DMS114 treated with DMSO at 0.1 percent for 48 hours (cell line): ENCODE data around the gene SHB.
"Not testable (repeated sequence)": the region's sequence is repeated elsewhere in the genome, so short reads cannot be mapped to it uniquely, and the experiment has no call there.

Experiments
- DNase-seq: peaks from one replicate; lab custom pipeline; 2025; ENCODE audit not compliant: unreplicated experiment; lab: John Stamatoyannopoulos, UW

The SHB gene

GRCh38 chr9:38064842-38065368 is 4.1 kb downstream of the SHB start:
- DNase-seq = no peak

DNA sequence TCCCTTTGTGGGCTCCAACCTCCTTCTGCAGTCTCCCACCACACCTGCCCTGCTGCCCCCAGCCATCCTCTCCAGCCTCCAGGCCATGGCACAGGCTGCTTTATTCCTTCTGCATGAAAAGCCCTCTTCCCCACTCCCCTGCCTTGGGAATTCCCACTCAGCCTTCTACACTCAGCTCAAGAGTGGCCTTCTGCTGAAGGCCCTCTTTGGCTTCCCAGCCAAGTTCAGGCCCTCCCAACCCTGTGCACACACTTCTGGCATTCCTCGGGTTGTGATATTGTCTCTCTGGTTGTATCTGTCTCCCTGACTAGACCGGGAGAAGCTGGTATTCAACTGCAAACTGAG is 5.7 kb downstream of the SHB start:
- DNase-seq = no peak

DNA sequence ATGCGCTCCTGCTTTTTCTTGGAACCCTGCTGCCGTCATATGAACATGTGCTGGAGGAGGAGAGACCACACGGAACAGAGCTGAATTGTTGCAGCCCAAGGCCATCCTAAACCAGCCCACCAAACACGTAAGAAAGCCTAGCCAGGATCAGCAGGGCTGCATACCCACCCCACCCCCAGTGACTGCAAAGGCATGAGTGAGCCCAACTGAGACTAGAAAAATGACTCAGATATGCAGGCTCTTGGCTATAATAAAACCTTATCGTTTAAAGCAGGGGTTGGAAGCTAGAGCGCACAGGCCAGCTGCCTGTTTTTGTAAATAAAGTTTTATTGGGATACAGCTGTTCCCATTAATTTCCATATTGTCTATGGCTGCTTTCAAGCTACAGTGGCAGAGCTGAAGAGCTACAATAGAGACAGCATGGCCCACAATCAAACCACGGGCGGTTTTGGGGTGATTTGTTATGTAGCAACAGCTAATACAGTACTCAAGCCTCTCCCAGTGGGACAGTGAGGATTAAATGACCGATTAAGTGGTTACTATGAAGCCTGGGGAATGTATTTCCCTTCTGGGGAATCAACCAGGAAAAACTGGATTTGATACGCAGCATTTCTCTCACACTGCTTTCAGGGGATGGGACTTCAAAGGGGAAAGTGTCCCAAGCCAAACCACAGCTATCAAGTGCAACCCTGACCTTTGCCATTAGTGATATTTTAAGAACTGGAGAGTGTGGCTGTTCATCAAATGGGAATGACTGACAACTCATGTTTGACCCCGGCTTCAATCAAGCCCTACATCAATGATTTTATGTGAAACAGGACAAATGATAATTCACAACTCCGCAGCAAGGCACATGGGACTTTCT is 6.3 kb downstream of the SHB start:
- no peak for DNase-seq

DNA sequence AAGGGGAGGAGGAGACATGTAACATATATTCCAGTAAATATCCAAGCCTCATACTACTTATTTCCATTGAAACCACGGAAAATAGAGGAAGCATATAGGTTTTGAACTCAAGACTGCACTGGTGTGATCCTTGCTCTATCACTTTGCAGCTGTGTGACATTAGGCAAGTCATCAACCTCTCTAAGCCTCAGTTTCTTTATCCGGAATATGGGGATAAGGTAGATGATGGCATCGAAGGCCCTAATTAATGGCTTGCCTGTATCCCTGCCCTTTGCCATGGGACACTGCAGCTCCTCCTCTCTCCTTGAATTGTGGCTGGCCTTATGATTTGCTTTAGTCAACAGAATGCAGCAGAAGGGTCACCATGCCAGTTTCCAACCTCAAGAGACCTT is 6.9 kb downstream of the SHB start:
- DNase-seq = no peak

DNA sequence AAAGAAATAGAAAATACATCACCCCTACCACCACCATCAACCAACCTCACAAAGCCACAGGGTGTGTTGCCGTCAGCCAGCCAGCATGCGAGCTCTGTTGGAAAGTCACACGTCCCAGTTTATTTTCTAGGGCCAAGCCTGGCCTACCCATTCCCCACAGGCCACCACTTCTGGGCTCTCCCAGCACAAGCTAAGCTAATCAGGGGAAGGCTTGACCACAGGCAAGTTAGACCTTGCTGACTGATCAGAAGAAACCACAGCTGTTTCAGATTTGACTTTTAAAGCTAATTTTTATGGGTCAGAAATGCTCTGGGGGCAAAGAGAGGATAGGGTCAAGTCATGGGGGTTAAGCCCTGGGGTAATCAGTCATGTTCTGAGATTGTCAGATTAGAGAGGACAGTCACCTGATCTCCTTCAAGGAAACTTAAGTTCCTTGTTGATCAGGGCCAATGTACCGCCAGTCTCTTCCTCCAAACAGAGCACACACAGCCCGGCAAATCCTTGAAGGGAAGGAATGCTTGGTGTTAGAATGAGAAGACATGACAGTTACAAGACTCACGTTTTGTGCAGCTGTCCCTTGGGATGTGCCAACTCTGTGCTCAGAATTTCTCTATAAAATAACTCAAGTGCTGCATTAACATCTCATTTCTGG is 7.6 kb downstream of the SHB start:
- no peak for DNase-seq

DNA sequence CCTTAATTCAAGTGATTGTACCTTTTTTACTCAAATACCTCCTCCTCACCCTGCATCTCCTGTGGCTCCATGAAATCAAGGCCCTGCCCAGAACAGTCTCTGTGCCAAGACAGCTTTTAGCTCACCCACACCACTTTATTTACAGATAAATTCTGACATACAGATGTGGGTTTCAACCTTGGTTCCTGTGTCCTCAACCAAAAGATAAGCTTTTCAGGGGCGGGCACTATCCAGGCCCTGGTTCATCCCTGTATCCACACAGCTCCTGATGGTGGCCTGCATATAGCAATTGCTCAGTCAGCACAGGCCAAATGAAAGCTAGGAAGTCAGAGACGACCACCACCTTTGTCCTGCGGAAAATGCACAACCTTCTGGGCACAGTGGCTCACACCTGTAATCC is 8.3 kb downstream of the SHB start:
- no peak for DNase-seq

- no peak for DNase-seq
Observed at GRCh38 chr9:38059233-38059936, 9.6 kb downstream of the SHB start.

DNA sequence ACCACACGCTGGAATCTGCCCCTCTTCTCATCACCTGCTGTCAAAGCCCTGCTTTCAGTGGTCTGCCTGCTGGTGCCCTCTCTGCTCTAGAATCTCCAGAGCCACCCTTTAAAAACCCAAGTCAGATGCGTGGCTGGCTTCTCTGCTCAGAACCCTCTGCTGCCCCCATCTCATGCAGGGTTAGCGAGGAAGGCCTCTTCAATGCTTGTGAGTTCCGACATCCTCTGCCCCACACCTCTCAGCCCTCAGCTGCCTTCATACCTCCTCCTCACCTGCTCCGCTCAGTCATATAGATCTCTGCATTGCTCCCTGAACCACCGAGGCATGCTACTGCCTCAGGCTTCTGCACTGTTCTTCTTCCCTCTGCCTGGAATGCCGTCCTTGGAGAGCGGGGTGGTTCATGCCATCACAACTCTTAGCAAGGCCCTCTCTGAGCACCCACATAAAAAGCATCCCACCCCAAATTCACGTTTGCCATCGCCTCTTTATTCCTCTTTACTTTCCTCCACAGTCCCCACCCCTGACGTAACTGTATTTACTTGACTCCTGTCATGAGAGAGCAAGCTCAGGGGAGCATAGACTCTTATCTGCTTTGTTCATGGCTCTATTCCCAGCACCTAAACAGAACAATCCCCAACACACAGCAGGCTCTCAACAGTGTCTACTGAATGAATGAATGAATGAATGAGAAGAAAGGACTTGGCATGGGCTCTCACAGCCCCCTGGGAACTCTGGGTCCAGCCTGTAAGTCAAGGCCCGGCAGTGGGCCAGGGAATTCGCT is 10.4 kb downstream of the SHB start:
- DNase-seq = no peak

DNA sequence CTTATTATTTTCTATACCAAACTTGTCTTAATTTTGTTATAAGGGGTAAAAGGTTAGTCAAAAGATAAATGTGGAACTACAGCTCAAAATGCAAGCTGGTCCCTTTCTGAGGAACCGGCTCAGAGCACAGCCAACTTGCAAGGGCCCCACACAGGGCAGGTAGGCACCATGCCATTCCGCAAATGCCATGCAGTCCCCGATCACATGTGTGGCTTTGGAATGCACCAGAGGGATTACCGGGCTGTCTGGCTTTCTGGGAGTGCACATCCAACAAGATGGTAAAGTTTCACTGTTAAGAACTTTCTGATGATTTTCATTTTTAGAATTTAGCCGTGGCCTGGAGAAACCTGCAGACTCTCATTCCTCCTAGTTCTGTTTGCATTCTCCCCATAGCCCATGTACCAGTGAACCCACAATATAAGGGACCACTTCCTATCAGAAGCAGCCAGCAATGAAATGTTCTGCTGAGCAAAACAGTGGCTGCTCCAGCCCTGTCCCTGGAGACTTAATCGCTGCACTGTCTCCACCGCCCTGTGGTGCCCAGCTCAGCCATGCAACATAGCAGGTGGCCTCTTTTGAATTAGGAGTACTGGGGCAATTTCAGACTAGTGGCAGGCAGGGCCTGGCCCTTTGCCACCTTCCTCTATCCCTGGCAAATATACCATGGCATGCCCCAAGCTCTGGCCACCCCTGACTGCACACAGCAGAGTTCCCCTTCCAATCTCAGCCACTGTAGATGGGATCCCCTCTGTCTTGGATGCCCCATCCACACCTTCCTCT is 11.4 kb downstream of the SHB start:
- no peak for DNase-seq

GRCh38 chr9:38054653-38055052 is 14.4 kb downstream of the SHB start:
- no peak for DNase-seq

DNA sequence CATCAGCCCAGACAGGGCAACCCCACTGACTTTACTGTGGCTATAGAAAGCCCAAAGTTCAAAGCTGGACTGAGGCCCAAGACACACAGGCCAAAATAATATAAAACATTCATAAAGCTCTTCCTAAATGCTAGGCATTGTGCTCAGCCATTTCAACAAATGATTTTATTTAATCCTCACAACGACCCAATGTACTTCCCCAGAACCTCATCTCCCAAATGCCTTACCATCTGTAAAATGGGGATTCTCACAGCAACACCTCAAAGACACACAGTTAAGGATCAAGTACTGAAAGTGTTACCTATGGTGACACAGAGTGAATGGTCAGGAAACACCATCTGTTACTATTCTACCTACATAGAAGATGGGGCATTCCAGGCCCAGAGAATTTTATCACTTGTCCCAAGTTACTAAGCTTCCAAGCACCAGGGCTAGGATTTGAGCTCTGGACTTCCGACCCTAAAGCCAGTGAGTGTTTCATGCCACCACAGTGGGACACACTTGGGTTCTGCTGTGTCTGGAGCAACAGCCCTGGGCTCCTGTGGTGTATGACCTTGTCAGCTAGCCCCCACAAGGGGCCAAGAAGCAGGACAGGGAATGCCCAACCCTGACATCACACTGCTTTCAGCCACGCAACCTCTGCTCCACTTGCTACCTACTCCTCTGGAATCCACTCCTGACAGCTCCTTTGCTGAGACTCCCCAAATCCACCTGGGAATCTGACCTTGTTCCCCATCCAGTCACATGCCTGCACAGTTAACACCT is 15.1 kb downstream of the SHB start:
- DNase-seq = no peak

- DNase-seq = no peak
Observed at GRCh38 chr9:38051780-38052546, 17.1 kb downstream of the SHB start.

DNA sequence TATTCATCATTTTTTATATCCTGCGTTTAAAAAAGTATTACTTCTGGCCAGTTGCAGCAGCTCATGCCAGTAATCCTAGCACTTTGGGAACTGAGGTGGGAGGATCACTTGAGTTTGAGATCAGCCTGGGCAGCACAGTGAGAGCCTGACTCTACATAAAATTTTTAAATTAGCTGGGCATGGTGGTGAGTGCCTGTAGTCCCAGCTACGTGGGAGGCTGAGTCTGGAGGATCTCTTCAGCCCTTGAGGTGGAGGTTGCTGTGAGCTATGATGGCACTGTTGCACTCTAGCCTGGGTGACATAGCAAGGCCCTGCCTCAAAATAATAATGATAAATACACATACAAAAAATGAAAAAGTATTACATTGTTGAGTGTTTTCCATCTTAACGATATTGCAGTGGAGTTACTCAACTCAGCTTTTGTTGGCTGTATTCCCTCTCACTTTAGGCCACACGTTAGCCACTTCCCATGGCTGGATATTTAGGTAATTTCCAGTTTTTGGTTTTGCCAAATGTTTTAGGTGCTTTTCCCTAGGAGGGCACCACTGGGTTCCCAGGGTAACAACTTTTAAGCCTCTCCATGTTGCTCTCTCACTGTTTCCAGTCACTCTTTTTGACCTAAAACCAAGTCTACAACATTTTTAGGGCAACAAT is 20.6 kb downstream of the SHB start:
- no peak for DNase-seq

DNA sequence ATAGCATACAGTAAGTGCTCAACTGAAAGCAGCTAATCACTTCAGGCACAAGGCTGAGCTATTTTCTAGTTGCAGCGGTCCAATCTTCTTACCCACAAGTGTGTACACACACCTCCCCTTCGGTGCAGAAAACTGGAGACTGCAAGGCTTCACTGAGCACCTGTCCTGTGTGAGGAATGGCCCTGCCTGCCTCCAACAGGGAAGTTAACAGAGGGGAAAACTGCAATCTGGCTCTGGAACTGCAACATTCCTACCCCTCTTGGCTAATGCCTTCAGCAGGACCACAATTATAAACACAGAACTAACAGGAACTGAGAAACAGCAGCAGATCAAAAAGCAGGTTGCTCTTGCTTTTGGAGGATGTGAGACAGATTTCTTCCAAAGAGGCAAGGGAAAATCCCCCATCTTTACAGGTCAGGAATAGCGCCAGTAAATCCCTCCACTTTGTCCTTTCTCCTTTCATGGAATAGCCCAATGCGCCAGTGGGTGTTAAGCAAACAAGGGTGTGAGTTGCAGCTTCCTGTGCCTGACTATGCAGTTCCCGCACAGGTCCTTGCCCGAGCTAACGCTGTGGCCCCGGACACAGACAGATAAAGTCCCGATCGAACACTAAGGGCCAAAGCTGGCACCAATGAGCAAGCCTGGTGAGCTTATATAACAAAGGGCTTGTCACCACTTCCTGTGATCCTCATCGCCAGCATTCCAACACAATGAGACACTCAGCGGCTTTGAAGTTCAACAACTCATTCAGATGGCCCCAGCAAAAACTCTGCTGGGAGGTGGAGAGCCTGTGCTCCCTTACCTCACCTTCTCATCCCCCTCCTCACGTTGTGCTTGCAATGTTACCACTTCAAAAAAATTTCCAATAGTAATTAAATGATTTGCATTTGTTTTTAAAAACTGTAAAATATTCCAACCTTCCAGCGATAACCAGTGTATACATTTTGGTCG is 21.5 kb downstream of the SHB start:
- no peak for DNase-seq

DNA sequence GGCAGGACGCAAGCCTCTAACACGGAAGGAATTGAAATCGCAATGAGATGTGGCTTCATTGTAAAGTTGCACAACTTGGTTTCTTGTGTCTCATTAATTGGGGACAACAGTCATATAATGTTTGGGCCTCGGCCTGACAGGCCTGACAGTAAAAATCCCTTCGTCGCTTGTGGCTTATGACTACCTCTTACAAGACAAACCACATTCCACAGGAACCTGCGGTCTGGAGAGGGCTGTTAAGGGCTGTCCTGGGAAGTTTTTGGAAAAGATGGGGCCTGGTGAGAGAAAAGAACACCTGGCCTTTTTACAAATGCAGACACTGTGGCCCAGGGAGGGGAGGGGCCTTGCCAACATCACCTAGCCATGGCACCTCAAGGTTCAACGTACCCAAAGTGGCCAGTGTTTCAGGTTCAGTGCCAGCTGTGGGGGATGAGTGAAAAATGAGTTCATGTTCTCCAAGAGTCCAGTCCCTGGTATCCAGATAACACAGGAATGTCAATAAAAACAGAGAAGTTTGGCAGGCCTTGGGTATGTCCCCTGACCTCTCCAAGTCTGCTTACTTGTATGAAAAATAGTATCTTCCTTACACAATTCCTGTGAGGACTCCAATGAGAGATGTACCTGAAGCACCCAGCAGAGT is 22.2 kb downstream of the SHB start:
- no peak for DNase-seq

DNA sequence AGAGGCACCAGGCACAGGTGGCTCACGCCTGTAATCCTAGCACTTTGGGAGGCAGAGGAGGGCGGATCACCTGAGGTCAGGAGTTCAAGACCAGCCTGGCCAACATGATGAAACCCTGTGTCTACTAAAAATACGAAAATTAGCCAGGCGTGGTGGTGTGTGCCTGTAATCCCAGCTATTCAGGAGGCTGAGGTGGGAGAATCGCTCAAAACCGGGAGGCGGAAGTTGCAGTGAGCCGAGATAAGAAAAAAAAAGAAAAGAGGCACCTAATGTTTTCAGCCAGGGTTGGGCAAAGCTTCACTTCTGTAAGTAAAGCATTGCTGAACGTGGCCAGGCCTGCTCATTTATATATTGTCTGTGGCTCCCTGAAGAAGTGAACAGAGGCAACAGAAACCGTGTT is 23.1 kb downstream of the SHB start:
- DNase-seq = not testable (repeated sequence)

DNA sequence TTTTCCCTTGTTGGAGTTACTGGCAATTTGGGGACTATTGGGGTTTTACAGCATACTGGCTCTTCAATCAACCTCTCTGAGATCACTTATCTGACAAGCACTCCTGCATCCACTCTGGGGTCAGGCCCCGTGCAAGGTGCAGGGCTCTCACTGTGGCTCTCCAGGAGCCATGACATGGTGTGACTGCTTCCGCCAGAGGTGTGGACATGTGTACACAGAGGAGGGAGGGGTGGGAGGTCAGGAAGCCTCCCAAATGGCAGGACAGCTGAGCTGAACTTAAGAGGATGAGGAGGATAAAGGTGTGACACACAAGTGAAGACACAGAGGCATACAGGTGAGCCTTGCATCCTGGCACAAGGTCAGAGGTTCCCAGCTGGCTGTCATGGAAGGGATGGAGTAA is 24.3 kb downstream of the SHB start:
- no peak for DNase-seq
